Osteocyte (in vitro differentiated cells): ENCODE measurements around the gene MYO6. TPM values are rescaled to one million over a fixed set of nuclear protein-coding genes. Genes with fewer than 3 reads are reported as not detected.

Source experiments
- DNase-seq: peaks from one replicate; pipeline ENCODE4 v3.0.0; 2021; ENCODE audit warnings: mixed read lengths; ENCODE audit not compliant: unreplicated experiment; ENCODE audit errors: extremely low spot score
- H3K27ac Mint-ChIP-seq: one replicate; pipeline ENCODE4 v1.8.0; 2021; ENCODE audit warnings: mild to moderate bottlenecking, mixed read lengths; ENCODE audit not compliant: unreplicated experiment
- H3K27me3 Mint-ChIP-seq: one replicate; pipeline ENCODE4 v1.8.0; 2021; ENCODE audit warnings: mixed read lengths; ENCODE audit not compliant: unreplicated experiment
- H3K36me3 Mint-ChIP-seq: one replicate; pipeline ENCODE4 v1.8.0; 2021; ENCODE audit warnings: mixed read lengths; ENCODE audit not compliant: unreplicated experiment
- H3K4me1 Mint-ChIP-seq: one replicate; pipeline ENCODE4 v1.8.0; 2021; ENCODE audit warnings: mixed read lengths; ENCODE audit not compliant: unreplicated experiment
- H3K4me3 Mint-ChIP-seq: one replicate; pipeline ENCODE4 v1.8.0; 2021; ENCODE audit warnings: mild to moderate bottlenecking, moderate library complexity, mixed read lengths; ENCODE audit not compliant: unreplicated experiment
- H3K9me3 Mint-ChIP-seq: one replicate; pipeline ENCODE4 v1.8.0; 2021; ENCODE audit warnings: mixed read lengths; ENCODE audit not compliant: unreplicated experiment
- total RNA-seq: library from RNA; stranded (reverse); gene quantifications from 2 replicates; pipeline ENCODE4 v1.2.1, GENCODE V29; 2021
- TF ChIP-seq, protein P1 (sequence below): fragments of 200-600 bp; sonication (generic); IDR thresholded peaks from 2 replicates; pipeline ENCODE4 v1.5.0; 2021; ENCODE audit warnings: antibody characterized with exemption, mild to moderate bottlenecking, moderate library complexity

Gene MYO6
- total RNA-seq, 1 donor from 2014 or later, result 61.6 TPM

DNA sequence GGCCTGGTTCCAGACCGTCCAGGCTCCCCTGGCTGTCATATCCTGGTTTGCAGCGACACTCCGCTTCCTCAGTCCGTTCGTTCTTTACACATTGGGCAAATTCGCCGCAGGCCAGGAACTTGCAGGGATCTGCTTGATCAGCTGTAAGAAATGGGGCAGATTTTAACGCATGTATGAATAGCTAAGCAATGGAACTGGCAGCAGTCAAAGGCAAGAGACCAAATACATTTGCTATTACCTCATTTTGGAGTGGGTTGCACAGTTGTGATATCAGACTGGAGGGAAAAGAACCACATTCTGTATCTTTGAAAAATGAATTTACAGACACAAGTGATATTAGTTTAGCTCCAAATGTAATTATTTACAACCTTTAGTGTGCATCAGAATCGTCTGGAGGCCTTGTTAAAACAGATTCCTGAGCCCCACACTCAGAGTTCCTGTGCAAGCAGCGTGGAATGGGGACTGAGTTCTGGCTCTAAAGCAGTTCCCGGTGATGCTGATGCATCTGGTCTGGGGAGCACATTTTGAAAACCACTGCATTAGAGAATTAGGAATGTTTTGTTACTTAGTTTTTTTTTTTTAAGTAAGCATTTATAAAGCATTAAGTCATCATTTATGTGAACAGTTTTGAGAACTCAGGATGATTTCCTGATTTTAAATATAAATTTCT lies 182.1 kb downstream of the MYO6 start:
- no peak for DNase-seq
- Mint-ChIP-seq H3K4me3 (no peak overlapping the region), H3K27ac (no peak overlapping the region)

GRCh38 chr6:75932067-75932466 lies 183.0 kb downstream of the MYO6 start:
- no peak for DNase-seq
- Mint-ChIP-seq H3K27me3 (peaks cover 2% of the 10 kb centered on the region), H3K4me1 (peaks cover 10% of the 10 kb centered on the region), H3K4me3 (no peak overlapping the region), H3K27ac (no peak overlapping the region), H3K36me3 (no peaks in the 10 kb centered on the region), H3K9me3 (no peaks in the 10 kb centered on the region)
- TF ChIP-seq, protein P1, sequence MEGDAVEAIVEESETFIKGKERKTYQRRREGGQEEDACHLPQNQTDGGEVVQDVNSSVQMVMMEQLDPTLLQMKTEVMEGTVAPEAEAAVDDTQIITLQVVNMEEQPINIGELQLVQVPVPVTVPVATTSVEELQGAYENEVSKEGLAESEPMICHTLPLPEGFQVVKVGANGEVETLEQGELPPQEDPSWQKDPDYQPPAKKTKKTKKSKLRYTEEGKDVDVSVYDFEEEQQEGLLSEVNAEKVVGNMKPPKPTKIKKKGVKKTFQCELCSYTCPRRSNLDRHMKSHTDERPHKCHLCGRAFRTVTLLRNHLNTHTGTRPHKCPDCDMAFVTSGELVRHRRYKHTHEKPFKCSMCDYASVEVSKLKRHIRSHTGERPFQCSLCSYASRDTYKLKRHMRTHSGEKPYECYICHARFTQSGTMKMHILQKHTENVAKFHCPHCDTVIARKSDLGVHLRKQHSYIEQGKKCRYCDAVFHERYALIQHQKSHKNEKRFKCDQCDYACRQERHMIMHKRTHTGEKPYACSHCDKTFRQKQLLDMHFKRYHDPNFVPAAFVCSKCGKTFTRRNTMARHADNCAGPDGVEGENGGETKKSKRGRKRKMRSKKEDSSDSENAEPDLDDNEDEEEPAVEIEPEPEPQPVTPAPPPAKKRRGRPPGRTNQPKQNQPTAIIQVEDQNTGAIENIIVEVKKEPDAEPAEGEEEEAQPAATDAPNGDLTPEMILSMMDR, result peak; percentile 61

More for the DNA sequence above, 182.1 kb downstream of the MYO6 start:
- H3K4me1 Mint-ChIP-seq, result peaks cover 10% of the 10 kb centered on the region
- H3K9me3 Mint-ChIP-seq, result no peaks in the 10 kb centered on the region
- H3K27me3 Mint-ChIP-seq, result peaks cover 2% of the 10 kb centered on the region
- TF ChIP-seq, protein P1, result no peak
- no peaks in the 10 kb centered on the region for H3K36me3 Mint-ChIP-seq

GRCh38 chr6:75933387-75933975 lies 184.4 kb downstream of the MYO6 start:
- peaks cover 10% of the 10 kb centered on the region for H3K4me1 Mint-ChIP-seq
- TF ChIP-seq, protein P1, result no peak
- H3K36me3 Mint-ChIP-seq, result no peaks in the 10 kb centered on the region
- H3K27ac Mint-ChIP-seq, result no peak overlapping the region
- H3K4me3 Mint-ChIP-seq, result no peak overlapping the region
- peaks cover 2% of the 10 kb centered on the region for H3K27me3 Mint-ChIP-seq
- no peaks in the 10 kb centered on the region for H3K9me3 Mint-ChIP-seq
- DNase-seq, result no peak

- TF ChIP-seq, protein P1, result peak; percentile 83
- Mint-ChIP-seq H3K36me3 (no peaks in the 10 kb centered on the region), H3K4me3 (peak overlapping the region; percentile 77), H3K9me3 (no peaks in the 10 kb centered on the region), H3K4me1 (peaks cover 10% of the 10 kb centered on the region), H3K27me3 (peaks cover 7% of the 10 kb centered on the region), H3K27ac (no peak overlapping the region)
- DNase-seq, result no peak
These were observed 185.8 kb downstream of the MYO6 start for GRCh38 chr6:75934643-75935472.

DNA sequence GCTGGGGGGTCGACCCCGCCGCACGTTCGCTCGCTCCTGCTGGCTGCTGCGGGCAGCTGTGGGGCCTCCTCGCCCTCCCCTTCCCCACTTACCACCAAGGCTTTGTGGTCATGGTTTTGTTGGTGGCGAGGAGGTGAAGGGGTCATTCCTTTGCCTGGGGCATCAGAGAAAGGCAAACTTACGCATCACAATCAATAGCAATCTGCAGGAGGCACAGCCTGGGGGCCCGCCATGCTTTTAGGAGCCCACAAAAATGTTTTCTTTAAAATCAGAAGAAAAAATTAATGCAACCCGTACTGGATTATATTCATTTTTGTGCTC lies 186.4 kb downstream of the MYO6 start:
- no peak for DNase-seq
- peaks cover 10% of the 10 kb centered on the region for H3K27me3 Mint-ChIP-seq
- no peaks in the 10 kb centered on the region for H3K9me3 Mint-ChIP-seq
- no peaks in the 10 kb centered on the region for H3K36me3 Mint-ChIP-seq
- TF ChIP-seq, protein P1, result no peak
- peaks cover 10% of the 10 kb centered on the region for H3K4me1 Mint-ChIP-seq
- H3K4me3 Mint-ChIP-seq, result peak overlapping the region; percentile 77
- H3K27ac Mint-ChIP-seq, result no peak overlapping the region
